SK-N-SH (cell line): ENCODE data around the gene ABHD4.

Source experiments
- CHD2 ChIP-seq: fragments of 150-350 bp; IDR thresholded peaks from 2 replicates; pipeline ENCODE4 v1.6.1; 2018; ENCODE audit warnings: low read length; ENCODE audit not compliant: partially characterized antibody
- EP300 ChIP-seq, 2 experiments: IDR thresholded peaks; 2 replicates each; pipeline versions ENCODE4 v1.4.0 to v1.6.1; 2012; ENCODE audit warnings: borderline replicate concordance in 1 of 2, low read depth in 1 of 2, low read length in 1 of 2
- FOXM1 ChIP-seq: IDR thresholded peaks from 2 replicates; pipeline ENCODE4 v1.4.0; 2012; ENCODE audit warnings: low read depth, mild to moderate bottlenecking
- GABPA ChIP-seq: IDR thresholded peaks from 2 replicates; pipeline ENCODE4 v1.4.0; 2012; ENCODE audit warnings: low read depth, mild to moderate bottlenecking
- MEF2A ChIP-seq: IDR thresholded peaks from 2 replicates; pipeline ENCODE4 v1.4.0; 2012; ENCODE audit warnings: low read depth, borderline replicate concordance
- POLR2AphosphoS5 ChIP-seq: IDR thresholded peaks from 2 replicates; pipeline ENCODE4 v1.6.1; 2012; ENCODE audit warnings: low read depth, low read length
- SMC3 ChIP-seq: IDR thresholded peaks from 2 replicates; pipeline ENCODE4 v1.6.1; 2012; ENCODE audit warnings: low read depth, low read length, improper control_type of control experiment
- TEAD4 ChIP-seq: IDR thresholded peaks from 2 replicates; pipeline ENCODE4 v1.4.0; 2012; ENCODE audit warnings: mild to moderate bottlenecking, borderline replicate concordance; ENCODE audit not compliant: insufficient read depth
- YY1 ChIP-seq: IDR thresholded peaks from 2 replicates; pipeline ENCODE4 v1.4.0; 2012; ENCODE audit warnings: low read depth, mild to moderate bottlenecking
- TF ChIP-seq, protein P1 (sequence below): fragments of 200-600 bp; sonication (generic); IDR thresholded peaks from 2 replicates; pipeline ENCODE4 v1.6.1; 2017; ENCODE audit warnings: antibody characterized with exemption, mild to moderate bottlenecking, moderate library complexity
- TF ChIP-seq, protein P2 (sequence below): fragments of 150-350 bp; IDR thresholded peaks from 2 replicates; pipeline ENCODE4 v1.6.1; 2017; ENCODE audit warnings: antibody characterized with exemption, low read length, low read depth, borderline replicate concordance
- TF ChIP-seq, protein P3 (sequence below): IDR thresholded peaks from 2 replicates; pipeline ENCODE4 v1.4.0; 2012; ENCODE audit warnings: low read depth
- TF ChIP-seq, protein P4 (sequence below): IDR thresholded peaks from 2 replicates; pipeline ENCODE4 v1.6.1; 2012; ENCODE audit warnings: mild to moderate bottlenecking, low read depth, low read length, moderate library complexity

DNA sequence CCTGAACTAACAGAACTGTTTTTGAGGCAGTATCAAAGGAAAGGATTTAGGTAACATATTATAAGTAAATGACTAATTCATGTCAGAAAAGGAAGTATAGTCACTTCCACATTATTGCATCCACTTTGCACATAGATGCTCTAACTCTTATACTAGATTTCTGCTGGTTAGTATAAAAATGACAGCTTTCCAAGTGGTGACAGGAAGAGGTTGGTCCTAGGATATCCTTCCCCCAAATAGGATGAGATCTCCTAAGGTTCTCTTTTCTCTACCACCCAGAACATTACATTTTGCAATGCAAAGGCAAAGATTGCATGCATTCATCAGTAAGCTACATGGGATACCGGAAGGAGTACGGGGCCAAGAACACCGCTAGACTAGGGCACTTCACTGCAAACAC, 24.3 kb upstream of the ABHD4 start:
- TF ChIP-seq, protein P1, sequence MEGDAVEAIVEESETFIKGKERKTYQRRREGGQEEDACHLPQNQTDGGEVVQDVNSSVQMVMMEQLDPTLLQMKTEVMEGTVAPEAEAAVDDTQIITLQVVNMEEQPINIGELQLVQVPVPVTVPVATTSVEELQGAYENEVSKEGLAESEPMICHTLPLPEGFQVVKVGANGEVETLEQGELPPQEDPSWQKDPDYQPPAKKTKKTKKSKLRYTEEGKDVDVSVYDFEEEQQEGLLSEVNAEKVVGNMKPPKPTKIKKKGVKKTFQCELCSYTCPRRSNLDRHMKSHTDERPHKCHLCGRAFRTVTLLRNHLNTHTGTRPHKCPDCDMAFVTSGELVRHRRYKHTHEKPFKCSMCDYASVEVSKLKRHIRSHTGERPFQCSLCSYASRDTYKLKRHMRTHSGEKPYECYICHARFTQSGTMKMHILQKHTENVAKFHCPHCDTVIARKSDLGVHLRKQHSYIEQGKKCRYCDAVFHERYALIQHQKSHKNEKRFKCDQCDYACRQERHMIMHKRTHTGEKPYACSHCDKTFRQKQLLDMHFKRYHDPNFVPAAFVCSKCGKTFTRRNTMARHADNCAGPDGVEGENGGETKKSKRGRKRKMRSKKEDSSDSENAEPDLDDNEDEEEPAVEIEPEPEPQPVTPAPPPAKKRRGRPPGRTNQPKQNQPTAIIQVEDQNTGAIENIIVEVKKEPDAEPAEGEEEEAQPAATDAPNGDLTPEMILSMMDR: no peak
- no peak for TF ChIP-seq GABPA
- TF ChIP-seq EP300 (IDR thresholded peaks at IDR 0.05; ENCODE audit: borderline replicate concordance in 1 of 2, low read depth in 1 of 2, low read length in 1 of 2): no peak
- no peak for TF ChIP-seq POLR2AphosphoS5
- TF ChIP-seq CHD2: no peak
- TF ChIP-seq YY1: no peak
- TF ChIP-seq, protein P2, sequence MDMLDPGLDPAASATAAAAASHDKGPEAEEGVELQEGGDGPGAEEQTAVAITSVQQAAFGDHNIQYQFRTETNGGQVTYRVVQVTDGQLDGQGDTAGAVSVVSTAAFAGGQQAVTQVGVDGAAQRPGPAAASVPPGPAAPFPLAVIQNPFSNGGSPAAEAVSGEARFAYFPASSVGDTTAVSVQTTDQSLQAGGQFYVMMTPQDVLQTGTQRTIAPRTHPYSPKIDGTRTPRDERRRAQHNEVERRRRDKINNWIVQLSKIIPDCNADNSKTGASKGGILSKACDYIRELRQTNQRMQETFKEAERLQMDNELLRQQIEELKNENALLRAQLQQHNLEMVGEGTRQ: no peak
- no peak for TF ChIP-seq MEF2A
- TF ChIP-seq FOXM1: no peak
- TF ChIP-seq, protein P3, sequence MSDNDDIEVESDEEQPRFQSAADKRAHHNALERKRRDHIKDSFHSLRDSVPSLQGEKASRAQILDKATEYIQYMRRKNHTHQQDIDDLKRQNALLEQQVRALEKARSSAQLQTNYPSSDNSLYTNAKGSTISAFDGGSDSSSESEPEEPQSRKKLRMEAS: no peak
- no peak for TF ChIP-seq TEAD4
- TF ChIP-seq, protein P4, sequence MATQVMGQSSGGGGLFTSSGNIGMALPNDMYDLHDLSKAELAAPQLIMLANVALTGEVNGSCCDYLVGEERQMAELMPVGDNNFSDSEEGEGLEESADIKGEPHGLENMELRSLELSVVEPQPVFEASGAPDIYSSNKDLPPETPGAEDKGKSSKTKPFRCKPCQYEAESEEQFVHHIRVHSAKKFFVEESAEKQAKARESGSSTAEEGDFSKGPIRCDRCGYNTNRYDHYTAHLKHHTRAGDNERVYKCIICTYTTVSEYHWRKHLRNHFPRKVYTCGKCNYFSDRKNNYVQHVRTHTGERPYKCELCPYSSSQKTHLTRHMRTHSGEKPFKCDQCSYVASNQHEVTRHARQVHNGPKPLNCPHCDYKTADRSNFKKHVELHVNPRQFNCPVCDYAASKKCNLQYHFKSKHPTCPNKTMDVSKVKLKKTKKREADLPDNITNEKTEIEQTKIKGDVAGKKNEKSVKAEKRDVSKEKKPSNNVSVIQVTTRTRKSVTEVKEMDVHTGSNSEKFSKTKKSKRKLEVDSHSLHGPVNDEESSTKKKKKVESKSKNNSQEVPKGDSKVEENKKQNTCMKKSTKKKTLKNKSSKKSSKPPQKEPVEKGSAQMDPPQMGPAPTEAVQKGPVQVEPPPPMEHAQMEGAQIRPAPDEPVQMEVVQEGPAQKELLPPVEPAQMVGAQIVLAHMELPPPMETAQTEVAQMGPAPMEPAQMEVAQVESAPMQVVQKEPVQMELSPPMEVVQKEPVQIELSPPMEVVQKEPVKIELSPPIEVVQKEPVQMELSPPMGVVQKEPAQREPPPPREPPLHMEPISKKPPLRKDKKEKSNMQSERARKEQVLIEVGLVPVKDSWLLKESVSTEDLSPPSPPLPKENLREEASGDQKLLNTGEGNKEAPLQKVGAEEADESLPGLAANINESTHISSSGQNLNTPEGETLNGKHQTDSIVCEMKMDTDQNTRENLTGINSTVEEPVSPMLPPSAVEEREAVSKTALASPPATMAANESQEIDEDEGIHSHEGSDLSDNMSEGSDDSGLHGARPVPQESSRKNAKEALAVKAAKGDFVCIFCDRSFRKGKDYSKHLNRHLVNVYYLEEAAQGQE: no peak
- TF ChIP-seq SMC3: no peak
